Measurements from ENCODE around the gene TFCP2L1.

- TF ChIP-seq, protein P1, sequence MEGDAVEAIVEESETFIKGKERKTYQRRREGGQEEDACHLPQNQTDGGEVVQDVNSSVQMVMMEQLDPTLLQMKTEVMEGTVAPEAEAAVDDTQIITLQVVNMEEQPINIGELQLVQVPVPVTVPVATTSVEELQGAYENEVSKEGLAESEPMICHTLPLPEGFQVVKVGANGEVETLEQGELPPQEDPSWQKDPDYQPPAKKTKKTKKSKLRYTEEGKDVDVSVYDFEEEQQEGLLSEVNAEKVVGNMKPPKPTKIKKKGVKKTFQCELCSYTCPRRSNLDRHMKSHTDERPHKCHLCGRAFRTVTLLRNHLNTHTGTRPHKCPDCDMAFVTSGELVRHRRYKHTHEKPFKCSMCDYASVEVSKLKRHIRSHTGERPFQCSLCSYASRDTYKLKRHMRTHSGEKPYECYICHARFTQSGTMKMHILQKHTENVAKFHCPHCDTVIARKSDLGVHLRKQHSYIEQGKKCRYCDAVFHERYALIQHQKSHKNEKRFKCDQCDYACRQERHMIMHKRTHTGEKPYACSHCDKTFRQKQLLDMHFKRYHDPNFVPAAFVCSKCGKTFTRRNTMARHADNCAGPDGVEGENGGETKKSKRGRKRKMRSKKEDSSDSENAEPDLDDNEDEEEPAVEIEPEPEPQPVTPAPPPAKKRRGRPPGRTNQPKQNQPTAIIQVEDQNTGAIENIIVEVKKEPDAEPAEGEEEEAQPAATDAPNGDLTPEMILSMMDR (IDR thresholded peaks at IDR 0.05; ENCODE audit: insufficient read depth, low read depth, low read length) = no peak
- no peak for TF ChIP-seq EZH2 (IDR thresholded peaks at IDR 0.05; ENCODE audit: insufficient read depth, low read length)
These were observed 2.1 kb downstream of the TFCP2L1 start for GRCh38 chr2:121282800-121283385.
